NCI-H460 (cell line): Measurements from ENCODE around the gene SLC37A3. TPM values are rescaled to one million over a fixed set of nuclear protein-coding genes. Genes with fewer than 3 reads are reported as not detected.
"Not testable (repeated sequence)": the region's sequence is repeated elsewhere in the genome, so short reads cannot be mapped to it uniquely, and the experiment has no call there.

Source experiments
- DNase-seq: peaks from one replicate; pipeline ENCODE4 v3.0.0-alpha.2; 2016; ENCODE audit warnings: low read depth; ENCODE audit errors: extremely low read depth
- polyA plus RNA-seq: library from polyadenylated mRNA; depleted of rRNA; stranded (reverse); fragments of >200 nt; gene quantifications from 2 replicates; pipeline ENCODE4 v1.2.3, GENCODE V29; 2014; cell fraction: nucleus; rRNA removed
- total RNA-seq: library from RNA; depleted of rRNA; stranded (reverse); fragments of >200 nt; shearing (Covaris generic); gene quantifications from 2 replicates; pipeline ENCODE4 v1.2.3, GENCODE V29; 2014; rRNA removed

Gene SLC37A3, protein sequence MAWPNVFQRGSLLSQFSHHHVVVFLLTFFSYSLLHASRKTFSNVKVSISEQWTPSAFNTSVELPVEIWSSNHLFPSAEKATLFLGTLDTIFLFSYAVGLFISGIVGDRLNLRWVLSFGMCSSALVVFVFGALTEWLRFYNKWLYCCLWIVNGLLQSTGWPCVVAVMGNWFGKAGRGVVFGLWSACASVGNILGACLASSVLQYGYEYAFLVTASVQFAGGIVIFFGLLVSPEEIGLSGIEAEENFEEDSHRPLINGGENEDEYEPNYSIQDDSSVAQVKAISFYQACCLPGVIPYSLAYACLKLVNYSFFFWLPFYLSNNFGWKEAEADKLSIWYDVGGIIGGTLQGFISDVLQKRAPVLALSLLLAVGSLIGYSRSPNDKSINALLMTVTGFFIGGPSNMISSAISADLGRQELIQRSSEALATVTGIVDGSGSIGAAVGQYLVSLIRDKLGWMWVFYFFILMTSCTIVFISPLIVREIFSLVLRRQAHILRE
- total RNA-seq = 30.0 and 34.4 TPM in 2 replicates
- 89.6 and 125 TPM in 2 replicates for polyA plus RNA-seq

DNA sequence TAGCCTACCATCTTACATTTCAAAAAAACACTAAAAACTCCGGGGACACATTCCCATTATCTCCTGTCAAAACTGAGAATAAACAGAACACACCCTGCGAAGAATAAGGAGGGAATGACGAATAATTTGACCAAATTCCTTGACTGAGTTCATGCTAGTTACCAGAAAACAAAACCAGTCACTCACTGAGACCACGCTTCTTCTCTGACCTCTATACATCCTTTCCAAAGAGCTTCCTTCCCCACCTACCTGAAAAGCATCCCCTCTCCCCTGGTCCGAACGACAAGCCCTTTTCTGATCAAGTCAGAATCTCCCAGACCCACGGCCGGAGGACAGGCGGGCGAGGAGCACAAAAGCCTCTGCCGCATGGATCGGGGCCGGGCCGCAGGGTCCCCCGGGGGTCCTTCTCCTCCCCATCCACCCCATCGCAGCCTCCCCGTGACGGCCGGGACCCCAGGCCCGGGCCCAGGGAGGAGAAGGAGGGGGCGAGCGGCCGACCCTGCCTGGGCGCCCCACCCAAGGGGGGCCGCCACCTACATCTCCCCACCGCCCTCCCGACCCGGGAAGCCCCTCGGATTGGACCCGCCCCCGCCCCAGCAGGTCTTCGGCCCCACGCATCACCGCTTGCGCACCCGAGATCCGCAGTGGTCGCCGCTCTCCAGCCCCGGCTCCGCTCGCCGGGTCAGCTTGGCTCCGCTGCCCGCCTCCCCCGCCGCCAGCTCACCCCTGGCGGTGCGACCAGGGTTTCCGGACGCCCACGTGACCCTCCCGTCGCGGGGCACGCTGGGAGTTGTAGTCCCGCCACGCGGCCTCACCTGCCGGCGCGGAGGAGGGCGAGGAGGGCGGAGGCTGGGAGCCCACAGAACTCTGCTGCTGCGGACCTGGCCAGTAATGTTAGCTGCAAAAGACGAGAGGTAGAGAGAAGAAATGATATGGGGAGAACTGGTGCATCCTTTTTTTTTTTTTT lies at the start of gene SLC37A3:
Gene SLC37A3, minus strand, starts transcription at position 747 of the 967 bp plus-strand sequence. CDS start 16,004 bp downstream, outside the sequence.
- peak; percentile 76 for DNase-seq

DNA sequence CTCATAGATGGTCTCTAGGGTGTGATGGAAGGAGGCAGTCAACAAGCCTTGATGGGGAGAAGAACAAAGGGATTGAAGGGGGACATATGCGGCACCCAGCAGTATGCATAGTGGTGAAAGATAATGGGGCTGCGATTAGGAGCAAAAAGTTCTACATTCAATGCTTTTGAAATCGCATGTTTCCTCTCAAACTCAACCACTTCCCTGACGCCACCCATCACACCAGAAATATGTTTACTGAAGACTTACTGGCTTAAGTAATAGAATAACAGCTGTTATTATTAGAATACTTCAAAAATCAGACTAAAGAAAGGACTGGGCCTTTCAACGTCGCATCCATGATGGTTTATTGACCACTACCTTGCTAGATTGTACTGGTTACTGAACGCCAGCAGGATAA lies 49.5 kb upstream of the SLC37A3 start:
- DNase-seq = no peak

DNA sequence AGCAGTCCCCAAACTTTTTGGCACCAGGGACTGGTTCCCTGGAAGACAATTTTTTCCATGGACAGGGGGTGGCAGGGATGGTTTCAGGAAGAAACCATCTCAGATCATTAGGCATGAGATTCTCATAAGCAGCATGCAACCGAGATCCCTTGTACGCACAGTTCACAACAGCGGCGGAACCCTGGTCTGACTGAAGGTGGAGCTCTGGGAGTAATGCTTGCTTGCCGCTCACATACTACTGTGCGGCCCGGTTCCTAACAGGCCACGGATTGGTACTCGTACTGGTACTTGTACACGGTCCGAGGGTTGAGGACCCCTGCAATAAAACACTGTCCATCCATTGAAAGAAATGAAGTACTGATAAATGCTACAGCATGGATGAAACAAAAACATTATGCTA lies 48.1 kb upstream of the SLC37A3 start:
- no peak for DNase-seq

DNA sequence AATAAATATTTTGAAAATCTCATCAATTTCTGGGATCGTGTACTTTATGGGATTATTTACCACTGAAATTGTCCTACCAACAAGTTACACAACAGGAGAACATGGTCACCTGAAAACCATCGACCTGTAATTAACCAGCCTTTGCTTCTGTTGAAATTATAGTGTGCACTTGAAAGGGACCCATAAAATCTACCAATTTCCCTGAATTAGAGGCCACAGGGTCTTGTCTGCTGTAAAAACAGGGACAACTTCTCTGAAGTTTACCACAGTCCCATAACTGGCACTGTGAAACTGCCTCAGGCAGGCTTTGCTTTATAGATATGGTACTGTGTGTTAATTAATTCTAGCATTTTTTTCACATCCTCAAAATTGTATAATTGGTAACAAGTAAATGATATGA lies 43.2 kb upstream of the SLC37A3 start:
- no peak for DNase-seq

DNA sequence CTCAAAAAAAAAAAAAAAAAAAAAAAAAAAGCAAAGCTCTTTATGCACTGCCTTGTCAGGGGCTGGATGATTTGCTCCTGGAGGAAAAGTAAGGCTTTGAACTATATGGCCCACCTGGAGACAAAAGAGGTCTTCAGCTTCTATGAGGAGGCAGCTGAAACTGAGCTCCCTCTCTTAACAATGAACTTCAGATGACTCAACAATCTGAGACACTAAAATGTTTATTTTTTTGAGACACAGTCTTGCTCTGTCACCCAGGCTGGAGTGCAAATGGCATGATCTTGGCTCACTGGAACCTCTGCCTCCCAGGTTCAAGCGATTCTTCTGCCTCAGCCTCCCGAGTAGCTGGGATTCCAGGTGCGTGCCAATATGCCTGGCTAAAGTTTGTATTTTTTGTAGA lies 42.3 kb upstream of the SLC37A3 start:
- DNase-seq = no peak

DNA sequence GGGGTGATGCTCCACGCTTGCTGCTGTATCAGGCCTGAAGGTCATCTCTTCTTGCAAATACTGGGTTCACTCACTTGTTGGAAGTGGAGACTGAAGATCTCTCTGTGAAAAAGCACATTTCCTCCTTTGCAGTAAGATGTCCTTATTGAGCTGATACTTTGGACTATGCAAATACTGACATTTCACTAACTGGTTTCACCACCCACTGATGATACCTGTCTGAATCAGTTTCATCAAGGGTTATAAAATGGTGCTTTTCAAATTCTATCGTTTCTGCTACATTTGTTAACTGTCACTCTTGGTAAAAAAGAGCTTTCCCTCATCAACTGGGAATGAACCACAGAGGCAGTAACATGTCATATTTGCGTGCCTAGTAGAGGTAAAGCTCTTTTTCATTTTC lies 41.0 kb upstream of the SLC37A3 start:
- DNase-seq = no peak

DNA sequence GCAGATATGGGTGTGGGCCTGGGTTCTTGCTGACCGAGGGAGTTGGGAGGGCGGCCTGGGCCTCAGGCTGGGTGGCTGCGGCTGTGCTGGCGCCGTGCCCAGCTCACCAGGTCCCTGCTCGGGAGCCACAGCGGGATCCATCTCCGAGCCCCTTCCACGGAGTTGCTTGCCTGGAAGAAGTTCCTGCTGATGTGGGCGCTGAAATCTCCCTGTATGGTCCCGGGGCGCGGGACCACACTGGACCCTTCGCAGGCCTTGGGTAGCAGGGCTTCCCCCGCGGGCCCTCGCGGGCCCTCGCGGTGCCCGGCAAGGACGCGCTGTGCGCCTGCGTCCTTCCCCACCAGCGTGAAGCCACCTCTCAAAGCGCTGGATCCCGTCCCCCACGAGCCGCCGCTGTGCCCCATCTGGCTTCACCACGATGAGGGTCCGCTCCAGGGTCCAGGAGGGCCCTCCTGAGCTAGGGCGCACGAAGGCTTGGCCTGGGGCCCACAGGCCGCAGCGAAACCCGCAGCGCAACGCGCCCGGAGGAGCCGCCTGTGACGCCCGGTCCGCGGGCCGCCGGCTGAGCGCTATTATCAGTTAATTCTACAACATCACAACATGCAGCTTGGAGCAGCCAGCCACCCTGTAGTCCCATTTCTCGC lies 37.0 kb upstream of the SLC37A3 start:
- DNase-seq = no peak

DNA sequence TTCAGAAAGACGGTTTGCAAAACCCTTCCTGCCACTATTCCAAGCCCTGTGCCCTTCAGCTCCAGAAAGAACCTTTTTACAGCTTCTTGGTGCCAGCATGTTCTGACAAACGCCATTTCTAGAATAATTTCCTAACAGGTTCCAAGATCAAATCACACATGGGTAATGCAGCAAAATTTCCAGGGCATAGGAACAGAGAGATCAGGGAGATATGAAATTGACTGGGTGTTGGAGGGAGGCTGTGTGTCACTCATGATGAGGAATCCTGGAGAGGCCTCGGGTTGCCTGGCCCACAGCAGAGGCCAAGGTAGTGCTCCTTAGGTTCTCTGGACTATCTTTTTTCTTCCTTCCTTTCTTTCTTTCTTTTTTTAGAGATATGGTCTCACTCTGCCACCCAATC lies 35.1 kb upstream of the SLC37A3 start:
- no peak for DNase-seq

DNA sequence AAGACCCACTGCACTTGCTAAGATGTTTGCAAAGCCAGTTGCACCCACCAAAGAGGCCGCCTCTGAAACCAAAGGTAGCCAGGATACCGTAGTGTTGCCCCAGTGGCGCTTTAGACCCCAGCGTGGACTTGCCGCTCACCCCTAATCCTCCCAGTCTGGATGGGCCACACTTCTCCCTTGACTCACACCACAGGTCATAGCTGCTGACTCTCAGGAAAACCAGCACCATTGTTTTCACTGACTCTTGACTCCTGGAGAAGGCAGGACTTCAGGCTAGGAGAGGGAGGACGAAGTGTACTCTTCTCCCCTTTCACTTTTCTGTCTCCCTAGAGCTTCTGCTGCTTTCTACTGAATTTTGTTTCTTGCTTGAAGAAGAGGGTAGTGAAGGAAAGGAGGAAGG lies 27.8 kb upstream of the SLC37A3 start:
- DNase-seq = no peak

DNA sequence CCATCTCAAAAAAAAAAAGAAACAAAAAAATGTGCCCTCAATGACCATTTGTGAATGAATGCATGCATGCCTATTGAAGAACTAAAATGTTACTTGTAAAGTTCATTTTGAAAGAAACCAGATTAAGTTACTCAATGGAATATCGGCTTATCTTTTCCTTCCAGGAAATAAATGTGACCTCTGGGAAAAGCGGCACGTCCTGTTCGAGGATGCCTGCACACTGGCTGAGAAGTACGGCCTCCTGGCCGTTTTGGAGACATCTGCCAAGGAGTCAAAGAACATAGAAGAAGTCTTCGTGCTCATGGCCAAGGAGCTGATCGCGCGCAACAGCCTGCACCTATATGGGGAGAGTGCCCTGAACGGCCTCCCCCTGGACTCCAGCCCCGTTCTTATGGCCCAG lies 27.4 kb upstream of the SLC37A3 start:
- DNase-seq = no peak

DNA sequence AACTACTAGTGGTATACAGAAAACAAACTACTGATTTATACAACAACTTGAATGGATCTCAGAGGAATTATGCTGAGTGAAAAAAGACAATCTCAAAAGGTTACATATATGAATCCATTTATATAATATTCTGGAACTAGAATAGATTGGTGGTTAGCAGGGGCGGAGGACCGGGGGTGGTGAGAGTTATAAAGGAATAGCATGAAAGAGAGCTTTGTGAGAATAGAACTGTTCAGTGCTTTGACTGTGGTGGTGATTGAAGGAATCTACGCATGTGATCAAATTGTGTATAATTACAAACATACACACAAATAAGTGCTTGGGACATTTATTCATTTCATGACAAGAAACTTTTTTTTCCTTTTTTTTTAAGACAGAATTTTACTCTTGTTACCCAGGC lies 25.2 kb upstream of the SLC37A3 start:
- DNase-seq = no peak

DNA sequence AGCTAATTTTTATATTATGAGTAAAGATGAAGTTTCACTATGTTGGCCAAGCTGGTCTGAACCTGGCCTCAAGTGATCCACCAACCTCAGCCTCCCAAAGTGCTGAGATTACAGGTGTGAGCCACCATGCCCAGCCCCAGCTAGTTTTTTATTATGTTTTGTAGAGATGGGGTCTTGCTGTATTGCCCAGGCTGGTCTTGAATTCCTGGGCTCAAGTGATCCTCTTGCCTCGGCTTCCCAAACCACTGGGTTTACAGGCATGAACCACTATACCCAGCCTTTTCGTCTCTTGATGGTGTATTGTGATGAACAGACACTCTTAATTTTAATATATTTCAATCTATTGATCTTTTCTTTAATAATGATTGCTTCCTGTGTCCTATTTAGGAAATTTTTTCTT lies 23.2 kb upstream of the SLC37A3 start:
- no peak for DNase-seq

DNA sequence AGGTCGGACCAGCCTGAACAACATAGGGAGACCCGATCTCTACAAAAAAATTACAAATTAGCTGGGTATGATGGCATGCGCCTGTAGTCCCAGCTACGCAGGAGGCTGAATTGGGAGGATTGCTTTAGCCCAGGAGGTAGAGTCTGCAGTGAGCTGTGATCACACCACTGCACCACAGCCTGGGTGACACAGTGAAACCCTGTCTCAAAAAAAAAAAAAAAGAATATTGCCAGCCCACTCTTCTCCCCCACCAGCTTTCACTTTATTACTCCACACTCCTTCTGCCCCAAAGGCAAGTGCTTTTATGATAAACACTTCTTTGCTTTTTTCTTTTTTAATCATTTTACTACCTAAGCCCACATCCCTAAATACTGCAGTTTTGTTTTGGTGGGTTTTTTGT lies 20.3 kb upstream of the SLC37A3 start:
- no peak for DNase-seq

DNA sequence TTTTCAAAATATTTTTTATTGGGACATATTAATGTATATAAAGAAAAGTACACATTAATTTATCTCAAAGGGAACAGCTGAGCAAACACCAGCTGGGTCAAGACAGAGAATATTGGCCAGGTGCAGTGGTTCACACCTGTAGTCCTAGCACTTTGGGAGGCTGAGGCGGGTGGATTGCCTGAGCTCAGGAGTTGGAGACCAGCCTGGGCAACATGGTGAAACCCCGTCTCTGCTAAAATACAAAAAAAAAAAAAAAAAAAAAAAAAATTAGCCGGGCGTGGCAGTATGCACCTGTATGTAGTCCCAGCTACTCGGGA lies 19.8 kb upstream of the SLC37A3 start:
- DNase-seq = not testable (repeated sequence)

DNA sequence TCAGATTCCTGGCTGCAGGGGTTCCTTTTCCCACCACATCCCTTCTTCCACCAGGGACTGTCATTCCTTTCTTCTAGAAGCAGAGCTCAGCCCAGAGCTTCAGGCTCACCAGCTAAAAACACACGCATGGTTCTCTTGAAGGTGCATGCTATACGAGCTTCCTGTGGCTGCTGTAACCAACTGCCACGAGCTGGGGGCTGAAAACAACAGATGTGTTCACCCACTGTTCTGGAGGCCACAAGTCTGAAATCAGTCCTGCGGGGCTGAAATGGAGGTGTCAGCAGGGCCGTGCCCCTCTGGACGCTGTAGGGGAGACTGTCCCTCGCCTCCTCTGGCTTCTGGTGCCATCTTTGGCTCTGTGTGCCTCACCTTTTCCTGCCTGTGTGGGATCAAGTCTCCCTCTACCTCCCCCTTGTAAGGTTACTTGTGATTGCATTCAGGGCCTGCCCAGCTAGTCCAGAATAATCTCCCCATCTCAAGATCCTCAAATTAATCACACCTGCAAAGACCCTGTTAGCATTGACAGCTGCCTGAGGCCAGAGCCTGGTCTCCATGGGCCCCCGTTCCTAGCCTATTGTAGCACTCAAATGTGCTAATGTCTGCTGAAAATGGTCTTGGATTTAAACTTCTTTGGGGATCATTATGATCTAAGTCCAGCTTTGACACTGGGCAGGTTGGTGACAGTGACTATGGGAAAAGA lies 19.3 kb upstream of the SLC37A3 start:
- no peak for DNase-seq

DNA sequence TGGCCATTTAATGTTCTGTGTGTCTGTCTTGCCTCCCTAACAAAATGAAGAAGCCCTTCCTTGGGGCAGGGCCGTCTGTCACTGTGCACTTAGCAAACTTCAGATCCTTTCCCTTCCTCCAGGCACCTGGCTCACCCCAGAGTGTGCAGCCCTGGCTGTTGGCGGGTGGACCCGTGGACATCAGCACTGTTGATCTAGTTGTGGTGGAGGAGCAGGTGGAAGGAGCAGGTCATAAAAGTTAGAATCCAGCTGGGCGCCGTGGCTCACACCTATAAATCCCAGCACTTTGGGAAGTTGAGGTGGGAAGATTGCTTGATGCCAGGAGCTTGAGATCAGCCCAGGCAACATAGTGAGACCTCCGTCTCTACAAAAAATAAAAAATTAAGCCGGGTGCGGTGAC lies 18.2 kb upstream of the SLC37A3 start:
- DNase-seq = no peak

DNA sequence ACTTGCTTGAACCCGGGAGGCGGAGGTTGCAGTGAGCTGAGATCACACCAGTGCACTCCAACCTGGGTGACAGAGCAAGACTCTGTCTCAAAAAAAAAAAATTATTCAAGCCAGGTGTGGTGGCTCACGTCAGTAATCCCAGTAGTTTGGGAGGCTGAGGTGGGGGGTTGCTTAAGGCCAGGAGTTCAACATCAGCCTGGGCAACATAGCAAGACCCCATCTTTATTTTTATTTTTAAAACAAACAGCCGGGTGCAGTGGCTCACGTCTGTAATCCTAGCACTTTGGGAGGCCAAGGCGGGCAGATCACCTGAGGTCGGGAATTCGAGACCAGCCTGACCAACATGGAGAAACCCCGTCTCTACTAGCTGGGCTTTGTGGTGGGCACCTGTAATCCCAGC lies 17.5 kb upstream of the SLC37A3 start:
- not testable (repeated sequence) for DNase-seq

DNA sequence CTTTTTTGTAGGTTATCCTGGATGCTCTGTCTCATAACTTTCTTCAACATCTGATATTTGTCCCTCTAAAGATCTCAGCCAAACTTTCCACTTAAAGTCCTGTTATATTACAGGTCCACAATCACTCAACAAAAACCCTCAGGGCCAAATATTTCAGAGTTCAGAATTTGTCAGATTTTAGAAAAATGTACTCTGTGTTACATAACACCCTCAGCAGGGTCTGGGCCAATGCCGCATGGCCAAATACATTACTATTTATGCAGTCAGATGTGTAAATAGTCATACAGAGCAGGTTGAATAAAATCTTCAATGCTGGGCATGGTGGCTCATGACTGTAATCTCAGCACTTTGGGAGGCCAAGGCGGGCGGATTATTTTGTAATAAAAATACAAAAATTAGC lies 17.0 kb upstream of the SLC37A3 start:
- no peak for DNase-seq

DNA sequence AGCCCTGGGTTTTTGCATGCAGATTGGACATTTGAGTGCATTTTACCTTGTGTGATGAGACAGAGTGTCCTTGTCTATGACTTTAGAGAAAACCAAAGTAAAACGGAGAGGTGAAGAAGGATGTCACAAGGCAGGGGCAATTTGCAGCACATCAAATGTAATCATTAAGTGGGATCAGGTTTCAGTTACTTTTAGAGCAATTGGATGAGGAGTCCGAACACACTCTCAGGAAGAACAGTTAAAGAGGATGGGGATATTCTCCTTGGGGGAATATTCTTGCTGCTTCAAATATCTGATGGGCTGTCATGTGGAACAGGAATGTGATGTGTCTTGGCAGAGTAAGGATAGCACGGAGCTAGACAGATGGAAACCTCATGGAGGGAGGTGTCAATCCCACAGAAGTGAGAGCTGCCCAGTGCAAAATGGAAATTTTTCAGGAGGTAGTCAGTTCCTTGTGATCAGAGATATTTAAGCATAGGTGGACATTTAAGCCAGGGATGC lies 6.3 kb upstream of the SLC37A3 start:
- no peak for DNase-seq

DNA sequence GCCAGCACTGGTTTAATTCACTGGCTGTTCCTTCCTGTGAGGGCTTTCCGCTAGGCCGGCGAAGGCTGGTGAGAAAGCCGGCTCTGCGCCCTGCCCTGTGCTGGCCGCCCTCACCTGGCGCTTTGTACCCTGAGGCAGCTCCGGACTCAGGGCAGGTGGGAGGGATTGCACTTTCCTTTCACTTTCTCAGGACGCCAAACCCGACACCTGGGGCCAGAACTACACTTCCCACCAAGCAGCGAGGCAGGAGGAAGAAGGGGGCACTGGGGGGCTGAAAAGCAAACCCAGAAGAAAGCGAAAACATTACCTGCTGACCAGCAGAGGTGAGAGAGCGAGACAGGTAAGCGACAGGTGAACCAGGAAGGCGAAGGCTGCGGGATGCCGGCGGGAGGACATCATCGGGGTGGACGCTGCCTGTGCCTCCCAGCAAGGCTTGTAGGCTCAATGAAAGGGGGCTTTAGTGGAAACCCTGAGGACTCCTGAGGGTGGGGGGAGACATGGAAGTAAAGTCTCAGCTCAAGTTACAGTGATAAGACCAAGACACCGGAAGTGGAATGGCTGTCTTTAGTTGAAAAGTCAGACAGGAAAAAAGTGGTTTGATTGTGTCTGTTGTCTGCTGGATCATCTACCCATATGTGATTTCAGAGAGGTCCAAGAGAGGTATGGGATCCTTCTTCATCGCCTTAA lies 5.7 kb upstream of the SLC37A3 start, which contains the start of gene RAB19:
Gene RAB19, plus strand, starts transcription at position 181 of the 687 bp plus-strand sequence. CDS start 3,589 bp downstream, outside the sequence.
- DNase-seq = no peak
